Activated T-cell treated with anti-CD3 and anti-CD28 coated beads, Interleukin-2, amount 50 U/mL, for 72 hours (primary cell): ENCODE results near the gene ELMOD1. TPM values are rescaled to one million over a fixed set of nuclear protein-coding genes. Genes with fewer than 3 reads are reported as not detected.

Source experiments
- ATAC-seq, 2 donors: fragments of 150-1000 bp; cut with Tn5 transposase; replicated peaks in 1 of 2; 2 replicates each; pipeline ENCODE4 v1.10.0; 2021; ENCODE audit warnings: moderate library complexity in 2 of 2, mild to moderate bottlenecking in 1 of 2
- DNase-seq, 2 donors: peaks; one replicate each; pipeline ENCODE4 v3.0.0; 2021 to 2022; ENCODE audit warnings: mixed read lengths in 1 of 2
- H3K27ac Mint-ChIP-seq: one replicate; pipeline ENCODE4 v1.8.0; 2022; ENCODE audit warnings: mild to moderate bottlenecking, moderate library complexity, mixed read lengths
- H3K27me3 Mint-ChIP-seq: one replicate; pipeline ENCODE4 v1.8.0; 2022; ENCODE audit warnings: low read depth, mixed read lengths
- H3K36me3 Mint-ChIP-seq, 2 donors: one replicate each; pipeline ENCODE4 v1.8.0; 2022; ENCODE audit warnings: mixed read lengths in 2 of 2, mild to moderate bottlenecking in 1 of 2; ENCODE audit not compliant: insufficient read depth in 2 of 2
- H3K4me1 Mint-ChIP-seq: one replicate; pipeline ENCODE4 v1.8.0; 2022; ENCODE audit warnings: low read depth, mixed read lengths
- H3K4me3 Mint-ChIP-seq, 2 donors: one replicate each; pipeline ENCODE4 v1.8.0; 2022; ENCODE audit warnings: mild to moderate bottlenecking in 2 of 2, mixed read lengths in 2 of 2, moderate library complexity in 2 of 2
- H3K9me3 Mint-ChIP-seq, 2 donors: one replicate each; pipeline ENCODE4 v1.8.0; 2022; ENCODE audit warnings: mixed read lengths in 2 of 2
- total RNA-seq, 2 donors: library from RNA; stranded (reverse); gene quantifications; one replicate each; pipeline ENCODE4 v1.2.3, GENCODE V29; 2022

The ELMOD1 gene
- total RNA-seq, 2 donors from 2014 or later: not detected

DNA sequence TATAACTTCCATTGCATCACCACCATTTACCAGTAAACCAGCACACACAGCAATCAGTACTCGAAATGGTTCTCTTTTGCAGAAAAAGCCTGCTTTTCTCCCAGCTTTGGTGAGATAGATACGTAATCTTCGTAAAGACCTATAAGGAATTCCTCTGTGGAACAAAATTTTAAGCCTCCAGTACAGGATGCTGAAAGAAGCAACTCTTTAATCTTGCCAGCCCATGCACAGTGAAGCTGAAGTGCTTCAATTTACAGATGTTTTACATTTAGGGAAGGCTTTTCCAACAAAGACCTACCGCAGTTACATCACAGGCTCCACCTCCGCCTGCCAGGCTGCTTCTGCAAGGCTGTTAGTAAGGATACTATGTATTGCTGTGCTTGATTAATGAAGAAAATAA, 1.9 kb downstream of the ELMOD1 start:
- no peak for DNase-seq
- Mint-ChIP-seq H3K27ac (no peak overlapping the region), H3K4me1 (peaks cover 30% of the 10 kb centered on the region), H3K9me3 (peaks cover 2% of the 10 kb centered on the region in 2 donors), H3K4me3 (peak overlapping the region; percentile 90 to 96), H3K27me3 (peaks cover 96% of the 10 kb centered on the region), H3K36me3 (peaks cover 5 to 6% of the 10 kb centered on the region in 2 donors)
- ATAC-seq: no peak

DNA sequence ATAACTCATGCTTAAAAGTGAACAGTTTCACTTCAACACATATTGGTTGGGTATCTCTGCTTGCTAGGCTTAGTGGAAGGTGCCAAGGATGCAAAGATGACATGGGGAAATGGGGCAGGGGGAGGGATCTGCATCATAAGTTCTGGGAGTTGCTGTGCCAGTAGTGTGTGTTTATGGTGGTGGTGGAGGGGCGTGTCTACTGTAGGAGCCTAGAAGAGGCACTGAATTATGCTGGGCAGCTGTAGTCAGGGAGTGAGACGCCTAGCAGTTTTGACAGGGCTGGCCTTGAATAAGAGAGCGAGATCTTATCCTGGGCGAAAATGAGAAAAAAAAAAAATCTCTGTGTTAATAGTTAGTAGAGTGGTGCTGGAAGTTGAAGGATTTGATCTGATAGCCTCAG, 3.0 kb downstream of the ELMOD1 start:
- Mint-ChIP-seq H3K9me3 (peaks cover 2% of the 10 kb centered on the region in 2 donors), H3K36me3 (peaks cover 3 to 4% of the 10 kb centered on the region in 2 donors), H3K27me3 (peaks cover 96% of the 10 kb centered on the region), H3K4me1 (peaks cover 30% of the 10 kb centered on the region), H3K4me3 (no peak overlapping the region), H3K27ac (no peak overlapping the region)
- no peak for ATAC-seq
- no peak for DNase-seq

DNA sequence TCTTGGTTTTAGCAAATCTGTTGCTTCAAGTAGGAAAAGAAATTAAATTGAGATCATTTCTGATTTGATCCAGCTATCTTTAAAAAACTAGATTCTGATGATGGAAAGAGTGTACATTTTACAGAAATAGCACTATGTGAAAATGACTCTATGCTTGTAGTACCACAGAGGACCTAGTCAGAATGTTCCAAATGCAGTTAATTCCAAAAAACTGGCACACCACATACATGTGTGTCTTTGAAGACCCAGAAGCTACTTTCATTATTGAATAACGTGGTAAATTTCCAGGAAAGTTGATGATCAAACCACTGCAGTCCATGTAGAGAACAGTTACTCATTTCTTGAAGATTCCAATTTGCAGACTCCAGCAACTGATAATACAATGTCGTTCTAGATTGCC, 3.8 kb downstream of the ELMOD1 start:
- Mint-ChIP-seq H3K27me3 (peaks cover 88% of the 10 kb centered on the region), H3K36me3 (peaks cover 2 to 3% of the 10 kb centered on the region in 2 donors), H3K9me3 (no peaks in the 10 kb centered on the region), H3K4me1 (peaks cover 24% of the 10 kb centered on the region), H3K27ac (no peak overlapping the region), H3K4me3 (no peak overlapping the region)
- DNase-seq (no peak), ATAC-seq (no peak)

DNA sequence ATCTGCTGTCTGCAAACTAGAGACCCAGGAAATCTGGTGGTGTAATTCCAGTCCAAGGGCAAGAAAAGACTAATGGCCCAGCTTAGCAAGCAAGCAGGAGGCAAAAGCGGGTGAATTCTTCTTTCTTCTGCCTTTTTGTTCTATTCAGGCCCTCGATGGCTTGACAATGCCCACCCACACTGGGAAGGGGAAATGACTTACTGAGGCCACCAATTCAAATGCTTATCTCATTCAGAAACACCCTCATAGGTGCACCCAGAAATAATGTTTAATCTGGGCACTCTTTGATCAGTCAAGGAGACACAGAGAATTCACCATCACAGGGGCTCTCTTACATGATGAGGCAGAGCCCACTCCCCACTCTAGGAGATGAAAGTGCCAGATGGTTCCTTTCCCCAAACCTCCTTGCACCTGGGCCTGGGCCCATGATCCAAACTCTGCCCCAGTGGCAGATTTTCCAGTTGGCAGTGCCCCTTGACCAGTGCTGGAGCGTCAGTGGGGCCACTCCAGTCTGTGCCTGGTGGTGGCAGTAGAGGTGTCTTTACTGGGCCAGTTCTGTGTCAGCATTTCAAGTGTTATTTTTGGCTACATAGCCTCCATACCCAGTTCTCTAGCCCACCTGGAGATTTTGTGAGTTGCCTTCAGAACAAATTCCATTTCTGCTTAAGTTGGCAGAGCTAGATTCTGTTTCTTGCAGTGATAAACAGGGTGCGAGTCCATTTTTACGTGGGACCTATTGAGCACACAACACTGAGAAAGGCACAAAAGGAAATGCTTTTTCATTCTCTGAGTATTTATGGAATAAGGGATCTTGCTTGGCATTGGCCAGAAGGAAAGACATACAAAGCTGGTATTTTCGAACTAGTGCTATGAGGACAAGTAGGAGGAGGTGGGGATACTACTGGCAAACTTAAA, 7.5 kb downstream of the ELMOD1 start:
- peak; percentile 77 to 84 for ATAC-seq
- no peaks in the 10 kb centered on the region for H3K9me3 Mint-ChIP-seq
- H3K4me1 Mint-ChIP-seq: no peaks in the 10 kb centered on the region
- no peak overlapping the region for H3K27ac Mint-ChIP-seq
- H3K27me3 Mint-ChIP-seq: peaks cover 80% of the 10 kb centered on the region
- no peaks in the 10 kb centered on the region for H3K36me3 Mint-ChIP-seq
- peak; percentile 16 to 23 for DNase-seq
- no peak overlapping the region for H3K4me3 Mint-ChIP-seq

DNA sequence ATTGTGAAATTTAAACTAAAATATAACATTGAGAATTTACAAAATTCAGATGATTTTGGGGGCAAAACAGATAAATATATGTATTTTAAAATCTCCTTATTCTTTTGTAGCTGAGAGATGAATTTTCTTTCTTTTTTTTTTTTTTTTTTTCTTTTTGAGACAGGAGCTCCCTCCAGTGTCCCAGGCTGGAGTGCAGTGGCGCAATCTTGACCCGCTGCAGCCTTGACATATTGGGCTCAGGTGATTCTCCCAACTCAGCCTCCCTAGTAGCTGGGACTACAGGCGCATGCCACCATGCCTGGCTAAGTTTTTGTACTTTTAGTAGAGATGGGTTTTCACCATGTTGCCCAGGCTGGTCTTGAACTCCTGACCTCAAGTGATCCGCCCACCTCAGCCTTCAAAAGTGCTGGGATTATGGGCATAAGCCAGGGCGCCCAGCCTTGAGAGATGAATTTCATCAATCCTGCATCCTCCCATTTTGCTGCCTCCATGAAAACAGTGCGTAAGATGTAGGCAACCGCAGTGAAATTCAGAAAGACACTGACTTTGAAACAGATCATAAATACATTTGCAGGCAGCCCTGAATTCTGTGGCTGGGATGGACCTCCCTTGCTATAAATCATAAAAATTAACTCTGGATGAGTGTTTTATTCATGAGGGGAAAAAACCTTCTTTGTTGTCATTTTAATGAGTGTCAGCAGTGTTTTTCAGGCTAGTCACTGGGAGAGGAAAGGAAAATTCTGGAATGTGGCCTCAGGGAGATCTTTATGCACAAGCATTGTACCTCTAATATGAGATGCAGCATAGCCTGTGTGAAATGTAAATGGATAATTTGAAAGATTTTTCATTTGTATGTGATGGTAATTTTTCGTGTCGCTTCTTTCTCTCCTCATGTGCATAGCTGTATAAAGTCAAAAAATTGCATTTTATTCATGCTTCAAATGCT, 14.4 kb downstream of the ELMOD1 start:
- Mint-ChIP-seq H3K36me3 (no peaks in the 10 kb centered on the region), H3K27ac (no peak overlapping the region), H3K27me3 (peaks cover 68% of the 10 kb centered on the region), H3K4me1 (no peaks in the 10 kb centered on the region), H3K4me3 (no peak overlapping the region), H3K9me3 (no peaks in the 10 kb centered on the region)
- no peak for DNase-seq
- ATAC-seq: no peak

DNA sequence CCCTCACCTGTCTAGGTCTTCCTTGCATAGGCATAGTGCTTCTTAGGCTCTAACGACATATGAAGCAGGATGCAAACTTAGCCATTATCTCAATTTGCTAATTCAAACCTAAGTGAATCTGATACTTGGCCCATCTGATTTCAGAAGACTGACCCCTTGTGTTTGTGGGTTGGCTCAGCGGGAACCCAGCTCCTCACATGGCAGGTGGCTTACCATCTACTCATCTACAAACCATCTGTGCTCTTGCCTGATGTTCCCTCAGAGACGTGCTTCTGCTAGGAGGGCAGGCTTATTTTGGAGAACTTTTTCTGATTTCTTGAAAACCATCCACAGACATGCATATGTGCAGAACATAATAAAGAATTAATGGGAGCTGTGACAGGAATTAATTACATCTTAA, 15.2 kb downstream of the ELMOD1 start:
- DNase-seq (no peak), ATAC-seq (no peak)
- H3K9me3 Mint-ChIP-seq: no peaks in the 10 kb centered on the region
- no peaks in the 10 kb centered on the region for H3K36me3 Mint-ChIP-seq
- no peaks in the 10 kb centered on the region for H3K4me1 Mint-ChIP-seq
- H3K4me3 Mint-ChIP-seq: no peak overlapping the region
- H3K27me3 Mint-ChIP-seq: peaks cover 67% of the 10 kb centered on the region
- no peak overlapping the region for H3K27ac Mint-ChIP-seq

DNA sequence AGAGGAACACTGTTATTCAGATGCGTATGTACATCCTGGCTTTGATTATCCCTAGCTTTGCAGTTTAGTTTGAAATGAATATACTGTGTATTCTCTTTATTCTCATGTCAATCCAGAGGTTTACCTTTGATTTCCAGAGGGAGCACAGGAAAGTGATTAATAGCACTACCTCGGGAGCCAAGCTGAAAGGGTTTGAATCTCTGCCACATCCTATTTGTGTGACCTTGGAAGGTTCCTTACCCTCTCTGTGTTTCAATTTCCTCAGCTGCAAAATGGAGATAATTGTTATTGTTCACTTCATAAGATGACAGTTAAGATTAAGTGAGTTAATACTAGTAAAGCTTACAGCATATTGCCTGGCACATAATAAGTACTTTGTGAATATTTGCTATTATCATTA, 17.9 kb downstream of the ELMOD1 start:
- no peak overlapping the region for H3K4me3 Mint-ChIP-seq
- H3K4me1 Mint-ChIP-seq: no peaks in the 10 kb centered on the region
- no peaks in the 10 kb centered on the region for H3K36me3 Mint-ChIP-seq
- H3K9me3 Mint-ChIP-seq: no peaks in the 10 kb centered on the region
- DNase-seq (no peak), ATAC-seq (no peak)
- no peak overlapping the region for H3K27ac Mint-ChIP-seq
- peaks cover 48% of the 10 kb centered on the region for H3K27me3 Mint-ChIP-seq

DNA sequence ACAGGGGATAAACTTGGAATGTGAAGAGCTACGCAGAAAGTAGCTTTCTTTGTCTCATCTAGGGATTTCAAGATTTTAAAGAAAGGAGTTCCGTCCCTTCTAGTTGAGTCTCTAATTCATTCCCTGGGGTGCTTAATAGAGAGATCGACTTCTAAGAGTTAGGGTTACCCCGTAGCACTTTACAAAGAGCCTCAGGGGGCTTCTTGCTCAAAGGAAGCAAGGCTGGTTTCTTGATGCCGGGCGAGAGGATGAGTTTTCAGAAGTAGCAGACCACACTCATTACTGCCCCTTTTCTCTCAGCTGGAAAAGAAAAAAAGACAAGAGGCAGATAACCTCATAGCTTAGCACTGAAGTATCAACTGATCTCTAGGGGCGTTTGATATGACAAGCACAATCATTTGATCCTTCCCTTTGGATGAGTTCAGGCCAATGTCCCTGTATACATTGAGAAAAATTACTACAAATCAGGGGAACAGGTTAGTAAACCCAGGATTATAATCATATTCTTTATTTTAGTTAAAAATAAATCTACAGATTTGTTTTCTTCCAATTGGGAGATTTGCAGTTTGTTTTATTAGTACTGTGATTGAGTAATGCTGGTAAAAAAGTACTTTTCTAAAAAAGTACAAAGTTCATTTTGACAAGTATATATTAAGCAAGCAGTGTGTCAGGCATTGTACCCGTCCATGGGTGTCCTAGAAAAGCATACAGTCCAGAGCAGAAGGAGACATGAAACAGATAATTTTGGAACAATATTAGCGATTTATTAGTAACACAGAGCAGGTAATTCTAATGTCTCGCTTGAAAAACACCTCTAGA, 18.7 kb downstream of the ELMOD1 start:
- Mint-ChIP-seq H3K27me3 (peaks cover 48% of the 10 kb centered on the region), H3K4me3 (no peak overlapping the region), H3K36me3 (no peaks in the 10 kb centered on the region), H3K4me1 (no peaks in the 10 kb centered on the region), H3K27ac (no peak overlapping the region), H3K9me3 (no peaks in the 10 kb centered on the region)
- no peak for ATAC-seq
- no peak for DNase-seq

DNA sequence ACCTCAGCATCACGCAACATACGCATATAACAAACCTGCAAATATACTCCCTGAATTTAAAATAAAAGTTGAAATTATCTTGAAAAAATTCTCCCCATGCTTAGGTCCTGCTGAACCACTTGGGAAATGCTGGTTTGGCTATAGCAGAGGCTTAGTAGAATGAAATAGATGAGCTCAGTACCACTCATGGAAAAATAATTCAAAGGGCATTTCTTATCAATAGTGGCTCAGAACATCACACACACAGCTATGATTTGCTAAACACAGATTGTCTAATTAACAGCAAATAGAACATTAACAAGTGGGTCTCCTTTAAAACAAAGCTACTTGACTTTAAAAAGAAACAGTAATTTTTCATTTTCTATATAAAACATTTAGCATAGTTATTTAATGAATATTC, 21.5 kb downstream of the ELMOD1 start:
- DNase-seq (no peak), ATAC-seq (no peak)
- Mint-ChIP-seq H3K27ac (no peak overlapping the region), H3K4me3 (no peak overlapping the region), H3K9me3 (no peaks in the 10 kb centered on the region), H3K36me3 (no peaks in the 10 kb centered on the region), H3K27me3 (peaks cover 40% of the 10 kb centered on the region), H3K4me1 (no peaks in the 10 kb centered on the region)

DNA sequence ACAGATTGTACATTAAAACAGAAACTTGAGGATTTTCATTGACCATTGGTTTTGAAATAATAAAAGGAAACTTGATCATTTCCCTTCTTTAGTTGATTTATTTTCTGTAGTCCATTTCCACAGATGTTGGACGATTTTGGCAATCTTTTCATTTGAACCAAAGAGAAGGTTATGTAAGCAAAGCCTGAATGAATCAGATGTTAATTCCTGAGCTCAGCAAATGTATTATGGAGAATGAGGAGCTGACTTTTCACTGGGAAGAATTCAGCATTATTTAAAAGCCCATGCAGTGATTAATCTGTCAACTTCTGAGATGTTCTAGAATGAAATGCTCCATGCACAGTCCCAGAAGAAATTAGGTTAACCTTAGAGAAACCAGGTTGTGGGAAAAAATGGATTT, 29.0 kb downstream of the ELMOD1 start:
- Mint-ChIP-seq H3K4me1 (no peaks in the 10 kb centered on the region), H3K9me3 (no peaks in the 10 kb centered on the region), H3K27ac (no peak overlapping the region), H3K27me3 (peaks cover 39% of the 10 kb centered on the region), H3K36me3 (no peaks in the 10 kb centered on the region), H3K4me3 (no peak overlapping the region)
- ATAC-seq (no peak), DNase-seq (no peak)

DNA sequence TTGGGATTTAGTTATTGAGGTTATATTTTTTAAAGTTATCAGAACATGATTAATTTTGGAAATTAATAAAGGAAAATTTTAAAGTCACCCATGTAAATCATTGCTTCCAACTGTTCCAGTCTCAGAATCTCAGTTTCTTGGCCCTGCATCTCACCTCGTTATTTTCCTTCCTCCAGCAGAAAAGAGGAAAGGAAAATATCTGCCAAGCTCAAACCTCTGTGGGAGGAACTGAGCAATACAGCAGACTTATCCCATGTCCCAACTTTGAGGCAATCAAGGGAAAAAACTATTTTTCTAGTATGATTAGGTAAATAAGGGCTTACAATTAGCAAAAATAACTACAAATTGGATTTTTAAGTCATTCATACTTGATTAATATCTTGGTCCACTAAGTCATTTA, 30.1 kb downstream of the ELMOD1 start:
- DNase-seq (no peak), ATAC-seq (no peak)
- no peak overlapping the region for H3K27ac Mint-ChIP-seq
- no peaks in the 10 kb centered on the region for H3K4me1 Mint-ChIP-seq
- H3K36me3 Mint-ChIP-seq: no peaks in the 10 kb centered on the region
- no peaks in the 10 kb centered on the region for H3K9me3 Mint-ChIP-seq
- no peak overlapping the region for H3K4me3 Mint-ChIP-seq
- peaks cover 50% of the 10 kb centered on the region for H3K27me3 Mint-ChIP-seq

DNA sequence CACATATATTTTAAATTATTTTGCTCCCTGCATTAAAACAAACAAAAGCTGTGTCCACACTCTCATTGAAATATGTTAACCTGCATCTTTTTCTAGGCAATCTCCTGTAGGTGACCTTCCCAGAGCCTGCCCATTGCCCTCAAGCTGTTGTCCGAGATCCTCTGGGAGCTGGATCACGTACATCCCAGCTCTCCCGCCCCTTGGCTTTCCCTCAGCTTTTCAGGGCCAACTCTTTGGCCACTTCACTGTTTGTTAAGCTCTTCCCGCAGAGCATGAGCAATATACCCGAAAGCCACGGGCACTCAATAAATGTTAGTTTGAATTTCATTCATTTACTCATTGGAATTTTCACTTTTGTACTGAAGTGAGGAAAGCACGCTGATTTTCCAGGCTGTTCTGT, 32.2 kb downstream of the ELMOD1 start:
- ATAC-seq (no peak), DNase-seq (no peak)
- H3K4me3 Mint-ChIP-seq: no peak overlapping the region
- H3K9me3 Mint-ChIP-seq: no peaks in the 10 kb centered on the region
- H3K4me1 Mint-ChIP-seq: no peaks in the 10 kb centered on the region
- H3K27me3 Mint-ChIP-seq: peaks cover 48% of the 10 kb centered on the region
- H3K36me3 Mint-ChIP-seq: no peaks in the 10 kb centered on the region
- H3K27ac Mint-ChIP-seq: no peak overlapping the region
